GM23248 (cell line): ENCODE data around the gene DNAJC3.

Source experiments
- EZH2 ChIP-seq: fragments of 200-600 bp; sonication (generic); IDR thresholded peaks from 2 replicates; pipeline ENCODE4 v1.6.1; 2018; ENCODE audit warnings: antibody characterized with exemption, mild to moderate bottlenecking; ENCODE audit not compliant: insufficient read depth, poor library complexity, severe bottlenecking
- EZH2phosphoT487 ChIP-seq: fragments of 200-600 bp; sonication (generic); IDR thresholded peaks from 2 replicates; pipeline ENCODE4 v1.6.1; 2018; ENCODE audit warnings: antibody characterized with exemption, moderate library complexity, mild to moderate bottlenecking, low read depth; ENCODE audit not compliant: insufficient read depth

GRCh38 chr13:95643936-95644598 lies 32.9 kb upstream of the DNAJC3 start:
- TF ChIP-seq EZH2: no peak
- TF ChIP-seq EZH2phosphoT487: no peak
